AG10803 (cell line): ENCODE data around the gene BCL2L14.

ENCODE experiments used
- DNase-seq: peaks from one replicate; pipeline ENCODE4 v3.0.0; 2010; ENCODE audit warnings: low read depth
- H3K4me3 ChIP-seq: 2 replicates; pipeline ENCODE4 v1.5.1; 2011; ENCODE audit warnings: mild to moderate bottlenecking, low read length, control low read depth
- TF ChIP-seq, protein P1 (sequence below): conservative IDR thresholded peaks from 2 replicates; pipeline ENCODE4 v1.5.1; 2011; ENCODE audit warnings: mild to moderate bottlenecking, low read length, control low read depth, inconsistent platforms

BCL2L14 gene, protein sequence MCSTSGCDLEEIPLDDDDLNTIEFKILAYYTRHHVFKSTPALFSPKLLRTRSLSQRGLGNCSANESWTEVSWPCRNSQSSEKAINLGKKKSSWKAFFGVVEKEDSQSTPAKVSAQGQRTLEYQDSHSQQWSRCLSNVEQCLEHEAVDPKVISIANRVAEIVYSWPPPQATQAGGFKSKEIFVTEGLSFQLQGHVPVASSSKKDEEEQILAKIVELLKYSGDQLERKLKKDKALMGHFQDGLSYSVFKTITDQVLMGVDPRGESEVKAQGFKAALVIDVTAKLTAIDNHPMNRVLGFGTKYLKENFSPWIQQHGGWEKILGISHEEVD

DNA sequence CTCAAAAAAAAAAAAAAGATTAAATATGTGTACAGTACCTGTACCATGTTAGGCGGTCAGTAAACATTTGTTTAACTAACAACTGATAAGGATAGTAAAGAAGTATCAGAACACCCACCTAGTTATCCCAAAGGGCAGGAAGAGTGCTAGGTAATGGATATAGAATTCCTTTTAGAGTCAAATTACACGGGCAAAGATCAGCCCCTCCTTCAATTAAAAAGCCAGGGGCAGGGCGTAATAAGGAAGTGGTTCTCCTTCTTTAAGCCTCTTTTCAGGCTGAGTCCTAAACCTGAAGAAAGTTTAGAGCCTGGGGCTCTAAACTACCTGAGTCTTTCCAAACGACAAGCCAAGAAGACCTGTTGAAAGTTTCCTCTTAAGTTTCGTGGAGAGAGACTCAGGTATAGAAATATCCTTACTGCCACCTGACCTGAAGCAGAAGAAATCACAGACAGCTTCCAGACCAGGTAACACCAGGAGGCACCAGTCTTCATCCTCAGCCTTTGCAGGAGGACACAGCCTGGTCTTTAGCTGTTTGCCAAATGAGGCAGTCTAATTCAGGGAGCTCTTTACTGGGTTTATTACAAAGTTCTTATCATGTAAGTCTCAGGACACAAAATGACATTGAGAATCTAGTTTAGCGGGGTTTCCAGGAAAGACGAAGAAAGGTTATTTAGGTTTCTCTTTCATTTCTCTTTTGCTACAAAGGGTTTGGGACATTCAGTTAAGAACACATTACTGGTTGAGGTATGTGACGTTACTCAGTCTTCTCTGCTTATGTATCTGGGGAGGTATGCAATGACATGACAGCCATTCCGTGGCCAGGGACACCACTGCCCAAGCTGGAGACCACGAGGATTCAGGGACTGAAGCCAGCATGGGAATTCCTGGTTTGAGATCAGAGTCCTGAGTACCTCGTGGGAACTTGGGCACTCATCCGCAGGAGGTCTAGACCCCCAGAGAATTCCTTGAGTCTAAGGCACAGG lies at the start of gene BCL2L14:
TSS of gene BCL2L14 (plus strand) at position 266 of the 983 bp plus-strand sequence. CDS start 8,367 bp downstream, outside the sequence.
- no peak within 1 kb of the TSS for H3K4me3 ChIP-seq
- DNase-seq, result peak; percentile 16
- TF ChIP-seq, protein P1, sequence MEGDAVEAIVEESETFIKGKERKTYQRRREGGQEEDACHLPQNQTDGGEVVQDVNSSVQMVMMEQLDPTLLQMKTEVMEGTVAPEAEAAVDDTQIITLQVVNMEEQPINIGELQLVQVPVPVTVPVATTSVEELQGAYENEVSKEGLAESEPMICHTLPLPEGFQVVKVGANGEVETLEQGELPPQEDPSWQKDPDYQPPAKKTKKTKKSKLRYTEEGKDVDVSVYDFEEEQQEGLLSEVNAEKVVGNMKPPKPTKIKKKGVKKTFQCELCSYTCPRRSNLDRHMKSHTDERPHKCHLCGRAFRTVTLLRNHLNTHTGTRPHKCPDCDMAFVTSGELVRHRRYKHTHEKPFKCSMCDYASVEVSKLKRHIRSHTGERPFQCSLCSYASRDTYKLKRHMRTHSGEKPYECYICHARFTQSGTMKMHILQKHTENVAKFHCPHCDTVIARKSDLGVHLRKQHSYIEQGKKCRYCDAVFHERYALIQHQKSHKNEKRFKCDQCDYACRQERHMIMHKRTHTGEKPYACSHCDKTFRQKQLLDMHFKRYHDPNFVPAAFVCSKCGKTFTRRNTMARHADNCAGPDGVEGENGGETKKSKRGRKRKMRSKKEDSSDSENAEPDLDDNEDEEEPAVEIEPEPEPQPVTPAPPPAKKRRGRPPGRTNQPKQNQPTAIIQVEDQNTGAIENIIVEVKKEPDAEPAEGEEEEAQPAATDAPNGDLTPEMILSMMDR, result no peak

DNA sequence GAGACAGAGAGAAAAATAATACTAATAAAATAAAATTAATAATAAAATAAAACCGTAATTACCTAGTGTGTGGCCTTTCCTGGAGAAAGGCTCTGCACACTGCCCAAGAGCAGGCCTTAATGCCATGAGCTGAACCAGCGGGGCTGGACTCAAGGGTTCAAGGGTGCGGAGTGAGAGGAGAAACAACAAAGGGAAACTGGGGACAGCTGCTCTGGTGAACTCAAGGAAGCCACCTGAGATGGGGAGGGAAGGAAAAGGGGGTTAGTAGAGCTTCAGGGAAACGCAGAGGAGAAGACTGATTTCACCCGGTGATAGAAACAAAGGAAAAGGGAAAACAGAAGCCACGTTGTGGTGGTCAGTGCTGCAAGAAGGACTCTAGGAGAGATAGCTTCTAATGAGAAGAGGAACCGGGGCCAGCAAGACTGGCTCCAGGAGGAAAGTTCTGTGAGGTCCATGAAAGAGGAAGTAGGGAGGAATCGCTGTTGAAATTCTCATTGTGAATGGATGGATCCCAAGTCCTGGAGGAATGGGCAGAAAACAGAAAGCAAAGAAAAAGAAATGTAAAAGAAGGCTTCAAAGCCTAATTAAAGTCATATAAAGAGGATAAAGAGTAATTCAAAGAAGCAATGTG lies 48.3 kb upstream of the BCL2L14 start:
- TF ChIP-seq, protein P1, result no peak
- no peak for DNase-seq
- H3K4me3 ChIP-seq, result no peak overlapping the region

DNA sequence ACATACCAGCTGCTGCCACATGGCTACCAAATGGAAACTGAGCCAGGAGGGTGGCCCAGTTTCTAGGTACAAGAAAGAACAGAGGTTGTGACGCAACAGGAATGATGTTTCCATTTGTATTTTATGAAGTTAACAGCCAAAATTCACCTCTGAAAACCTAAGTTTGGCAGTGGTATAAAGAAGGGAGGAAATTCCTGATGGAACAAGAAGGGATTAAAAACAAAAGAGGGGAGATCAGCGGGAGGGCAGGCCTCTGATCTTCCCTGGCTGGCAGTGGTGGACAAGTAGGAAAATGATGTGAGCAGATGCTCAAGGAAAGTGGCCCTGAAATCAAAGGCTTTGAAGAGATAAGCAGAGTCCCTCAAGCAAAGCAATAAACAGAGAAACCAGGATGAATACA lies 47.3 kb upstream of the BCL2L14 start:
- TF ChIP-seq, protein P1, result no peak
- DNase-seq, result no peak
- H3K4me3 ChIP-seq, result no peak overlapping the region

DNA sequence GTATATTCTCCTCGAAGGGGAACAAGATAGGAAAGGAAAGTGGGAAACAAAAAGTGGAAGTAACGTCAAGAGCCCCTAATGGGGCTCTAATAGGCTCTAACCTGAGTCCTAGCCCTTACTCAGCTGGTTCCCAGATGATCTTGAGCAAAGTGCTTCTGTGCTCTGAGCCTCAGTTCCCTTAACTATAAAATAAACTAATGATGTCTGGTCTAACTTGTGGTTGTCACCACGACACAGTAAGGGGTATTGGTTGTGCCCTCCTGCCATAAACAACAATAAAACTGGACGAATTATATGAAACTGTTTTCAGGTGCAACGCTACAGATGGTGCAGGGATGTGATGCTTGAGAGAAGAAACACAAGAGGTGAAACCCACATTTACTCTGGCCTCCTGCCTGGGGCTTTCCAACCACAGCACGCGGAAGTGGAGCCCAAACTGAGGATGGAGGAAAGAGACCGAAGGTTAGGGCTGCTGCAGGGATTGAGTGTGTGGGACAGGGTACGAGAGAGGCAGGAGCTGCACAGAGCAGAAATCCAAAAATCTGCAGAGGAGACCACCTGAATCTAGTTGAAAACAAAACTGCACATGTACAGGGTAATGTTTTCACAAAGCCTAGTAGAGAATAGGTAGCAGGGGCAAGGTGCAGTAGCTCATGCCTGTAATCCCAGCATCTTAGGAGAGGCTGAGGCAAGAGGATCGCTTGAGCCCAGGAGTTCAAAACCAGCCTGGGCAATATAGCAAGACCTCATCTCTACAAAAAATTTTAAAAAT lies 45.6 kb upstream of the BCL2L14 start:
- TF ChIP-seq, protein P1, result no peak
- no peak overlapping the region for H3K4me3 ChIP-seq
- no peak for DNase-seq

DNA sequence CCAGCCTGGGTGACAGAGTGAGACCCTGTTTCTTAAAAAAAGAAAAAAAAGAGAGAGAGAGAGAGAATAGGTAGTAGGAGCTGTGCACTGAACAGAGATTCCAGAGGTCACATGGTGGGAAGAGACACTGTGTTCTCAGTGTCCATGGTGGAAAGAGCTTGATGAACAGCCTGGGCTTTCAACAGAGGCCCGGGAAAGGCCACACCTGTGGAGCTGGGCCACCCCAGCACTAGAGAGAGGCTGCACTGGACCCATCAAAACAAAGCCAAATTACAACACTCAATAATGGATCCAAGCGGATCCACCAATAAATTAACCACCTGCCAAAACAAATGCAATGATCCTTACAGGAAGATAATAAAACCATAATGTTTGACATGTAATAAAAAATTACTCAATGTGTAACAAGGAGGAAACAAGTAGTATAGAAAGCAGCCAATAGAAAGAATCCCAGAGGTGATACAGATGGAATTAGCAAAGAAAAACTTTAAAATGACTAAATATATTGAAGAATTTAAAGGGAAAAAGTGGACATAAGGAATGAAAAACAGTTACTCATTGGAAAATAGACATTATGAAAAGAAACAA lies 44.8 kb upstream of the BCL2L14 start:
- DNase-seq, result no peak
- TF ChIP-seq, protein P1, result no peak
- H3K4me3 ChIP-seq, result no peak overlapping the region
